Hepatic stellate cell (primary cell): Measurements from ENCODE around the gene RTL9.
"Not testable (repeated sequence)": the region's sequence is repeated elsewhere in the genome, so short reads cannot be mapped to it uniquely, and the experiment has no call there.

Experiments
- DNase-seq: peaks from one replicate; pipeline ENCODE4 v3.0.0; 2011; ENCODE audit warnings: low spot score

RTL9 gene

DNA sequence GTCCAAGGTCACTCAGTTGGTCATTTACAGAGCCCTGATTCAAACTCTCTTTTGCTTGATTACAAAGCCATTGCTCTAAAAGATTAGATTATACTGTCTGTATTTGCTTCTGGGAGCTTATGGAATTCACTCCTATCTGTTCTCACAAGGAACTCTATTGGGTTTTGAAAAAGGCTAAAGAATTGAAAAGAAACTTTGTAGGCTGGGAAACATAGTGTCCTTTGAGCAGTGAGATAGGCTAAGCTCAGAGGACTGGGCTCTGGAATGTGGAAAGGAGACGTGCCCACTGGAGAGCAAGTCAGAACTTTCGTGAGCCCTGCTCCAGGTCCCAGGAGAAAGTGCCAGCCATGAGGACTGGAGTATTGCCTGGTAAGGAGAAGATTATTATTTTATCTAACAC is at the start of gene RTL9:
Gene RTL9 (plus strand): TSS at position 301 of the 400 bp plus-strand sequence. CDS start 91,770 bp downstream, outside the sequence.
- no peak for DNase-seq

GRCh38 chrX:110310000-110310790 is 48.5 kb upstream of the RTL9 start:
- no peak for DNase-seq

- DNase-seq: no peak
These were observed 47.8 kb upstream of the RTL9 start for GRCh38 chrX:110310896-110311295.

- no peak for DNase-seq
These were observed 47.0 kb upstream of the RTL9 start for GRCh38 chrX:110311437-110312230.

- no peak for DNase-seq
These were observed 43.1 kb upstream of the RTL9 start for GRCh38 chrX:110315551-110315950.

GRCh38 chrX:110316351-110317060 is 42.1 kb upstream of the RTL9 start:
- DNase-seq: peak; percentile 10

DNA sequence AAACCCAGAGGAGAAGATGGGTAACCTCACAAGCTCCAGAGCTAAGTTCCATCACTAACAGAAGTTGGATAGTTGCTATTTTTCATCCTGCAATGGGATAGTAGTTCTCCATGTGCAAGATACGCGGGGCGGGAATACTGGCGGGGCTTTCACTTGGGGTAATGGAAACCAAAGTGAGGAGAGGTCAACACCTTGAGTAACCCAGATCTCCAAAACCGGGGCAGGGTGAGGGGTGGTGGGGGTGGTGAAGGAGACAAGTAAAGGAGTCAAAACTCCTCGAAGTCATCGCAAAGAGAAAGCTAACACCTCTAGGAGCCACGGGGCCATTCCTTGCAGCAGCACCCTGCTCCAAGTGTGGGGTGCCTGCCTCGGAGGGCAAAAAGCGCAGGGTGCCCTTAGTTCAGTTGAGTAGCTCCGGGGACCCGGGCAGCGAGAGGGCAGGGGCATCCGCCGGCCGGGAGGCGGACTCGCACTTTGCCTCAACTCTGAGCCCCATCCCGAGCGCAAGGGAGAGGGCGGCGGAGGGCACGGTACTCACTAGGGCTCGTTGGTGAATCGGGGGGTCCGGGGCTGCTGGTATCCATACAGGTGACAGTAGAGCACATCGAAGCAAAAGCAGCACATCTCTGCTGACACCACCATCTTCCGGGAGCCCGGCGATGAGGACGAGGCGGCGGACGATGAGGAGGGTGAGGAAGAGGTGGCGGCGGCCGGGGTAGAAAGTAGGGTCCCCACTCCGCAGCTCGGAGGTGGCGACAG is 41.4 kb upstream of the RTL9 start:
- DNase-seq: peak; percentile 16

DNA sequence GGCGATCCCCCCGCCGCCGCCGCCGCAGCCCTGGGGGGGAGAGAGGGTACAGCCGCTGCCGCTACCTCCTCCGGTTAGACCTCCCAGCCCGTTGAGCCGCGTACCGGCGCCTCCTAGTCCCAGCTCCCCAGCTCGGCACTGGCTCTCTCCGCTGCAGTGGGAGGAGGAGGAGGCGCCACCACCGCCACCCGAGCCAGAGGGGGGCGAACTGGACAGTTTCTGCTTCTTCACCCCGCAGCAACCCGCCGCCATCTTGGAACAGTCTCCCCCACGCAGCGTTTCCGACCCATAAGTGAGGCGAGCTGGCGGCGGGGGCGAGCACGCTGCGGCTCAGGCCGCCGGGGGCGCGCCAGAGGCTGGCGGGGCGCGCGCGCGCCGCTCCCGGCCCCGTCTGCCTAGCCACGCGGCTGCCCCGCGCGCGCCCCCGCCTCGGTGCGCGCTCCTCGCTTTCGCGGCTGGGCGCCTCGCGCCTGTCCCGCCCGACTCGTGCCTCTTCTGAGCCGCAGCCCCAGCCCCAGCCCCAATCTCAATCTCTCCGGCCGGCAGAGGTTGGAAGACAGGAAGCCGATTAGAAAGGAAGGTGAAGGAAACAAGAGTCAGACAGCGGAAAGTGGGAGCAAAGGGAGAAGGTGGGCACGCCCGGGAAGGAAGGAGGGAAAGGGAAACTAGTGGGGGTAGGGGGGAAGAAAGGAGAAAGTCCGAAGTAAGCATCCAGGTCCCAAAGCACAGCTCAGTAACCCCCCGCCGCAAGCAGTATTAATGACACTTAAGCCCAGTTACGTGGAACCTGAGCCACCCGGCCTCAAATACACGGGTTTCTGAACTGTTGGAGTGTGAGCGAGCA is 40.6 kb upstream of the RTL9 start, which contains the start of gene AMMECR1:
Gene AMMECR1 (minus strand): TSS at position 266 of the 844 bp plus-strand sequence. CDS start 14 bp downstream, at position 252.
- peak; percentile 68 for DNase-seq

- DNase-seq: no peak
These were observed 40.0 kb upstream of the RTL9 start for GRCh38 chrX:110318664-110318968.

- no peak for DNase-seq
These were observed 38.2 kb upstream of the RTL9 start for GRCh38 chrX:110320381-110320987.

GRCh38 chrX:110321081-110321480 is 37.6 kb upstream of the RTL9 start:
- no peak for DNase-seq

DNA sequence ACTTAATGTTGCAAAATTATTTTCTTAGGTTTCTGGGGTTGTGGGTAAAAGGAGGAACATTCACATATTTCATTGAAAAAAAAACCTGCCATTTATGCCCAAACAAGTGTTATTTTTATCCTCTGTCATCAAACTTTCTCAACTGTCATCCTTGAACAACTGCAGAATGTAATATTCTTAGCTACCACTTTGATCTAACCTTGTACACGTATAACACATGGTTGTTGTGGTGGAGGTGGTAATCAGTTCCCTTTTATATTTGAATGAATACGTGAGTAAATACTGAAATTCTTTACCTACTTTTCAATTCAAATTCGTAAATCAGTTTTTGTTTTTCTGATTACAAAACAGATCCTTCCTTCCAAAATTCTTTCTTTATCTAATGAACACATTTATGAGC is 37.0 kb upstream of the RTL9 start:
- no peak for DNase-seq

GRCh38 chrX:110322603-110323002 is 36.0 kb upstream of the RTL9 start:
- DNase-seq: no peak

DNA sequence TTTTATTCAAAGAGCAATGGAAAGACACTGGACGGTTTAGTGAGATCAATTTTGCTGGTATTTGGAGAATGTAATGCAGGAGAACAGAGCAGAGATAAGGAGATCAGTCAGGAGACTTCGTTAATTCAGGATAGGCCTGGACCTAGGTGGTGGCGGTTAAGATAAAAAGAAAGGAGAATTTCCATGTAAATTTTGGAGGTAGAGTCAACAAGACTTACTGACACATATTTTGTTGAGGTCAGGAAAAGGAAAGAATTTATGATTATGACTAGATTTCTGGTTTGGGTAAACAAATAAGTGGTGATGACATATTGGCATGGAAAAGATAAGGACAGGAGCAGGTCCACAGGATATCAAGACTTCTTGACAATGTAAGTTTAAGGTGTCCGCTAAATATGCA is 31.9 kb upstream of the RTL9 start:
- DNase-seq: no peak

- DNase-seq: no peak
These were observed 31.3 kb upstream of the RTL9 start for GRCh38 chrX:110327336-110327735.

GRCh38 chrX:110328613-110329012 is 30.0 kb upstream of the RTL9 start:
- not testable (repeated sequence) for DNase-seq

DNA sequence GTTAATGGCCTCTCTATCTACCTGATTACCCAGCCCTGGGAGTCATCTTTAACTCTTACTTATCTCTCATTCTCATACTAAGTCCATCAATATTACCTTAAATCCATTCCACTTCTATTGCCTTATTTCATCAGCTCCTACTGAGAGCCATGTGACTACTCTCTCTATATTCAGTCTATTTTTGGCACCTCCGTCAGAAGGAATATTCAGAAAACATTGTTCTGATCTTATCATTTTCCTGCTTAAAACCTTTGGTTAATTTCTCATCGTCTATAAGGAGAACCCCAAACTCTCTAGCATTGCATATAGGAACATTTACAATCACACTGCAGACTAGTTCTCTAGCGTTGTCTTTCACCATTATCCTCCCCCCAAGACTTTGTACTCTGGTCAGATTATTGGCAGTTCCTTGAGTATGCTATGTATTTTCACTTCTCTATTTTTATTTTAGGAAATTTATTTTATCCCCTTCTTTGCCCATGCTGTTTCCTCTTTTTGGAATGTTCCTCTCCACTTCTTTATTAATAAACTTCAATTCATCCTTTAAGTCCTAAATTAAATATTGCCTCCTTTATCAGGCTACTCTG is 27.1 kb upstream of the RTL9 start:
- DNase-seq: no peak

GRCh38 chrX:110333458-110333857 is 25.2 kb upstream of the RTL9 start:
- not testable (repeated sequence) for DNase-seq

- DNase-seq: no peak
These were observed 19.7 kb upstream of the RTL9 start for GRCh38 chrX:110338935-110339334.
